Fibroblast of skin of left biceps (primary cell): ENCODE results near the gene DENND5A.
"Not testable (repeated sequence)": the region's sequence is repeated elsewhere in the genome, so short reads cannot be mapped to it uniquely, and the experiment has no call there.

ENCODE experiments used
- DNase-seq, 2 experiments: peaks; one replicate each; pipeline ENCODE4 v3.0.0-alpha.2; 2013; ENCODE audit warnings: low read depth in 2 of 2

The DENND5A gene

GRCh38 chr11:9097186-9097943, 167.8 kb downstream of the DENND5A start:
- DNase-seq, result not testable (repeated sequence)

- DNase-seq, result no peak
These were observed 168.7 kb downstream of the DENND5A start for GRCh38 chr11:9096427-9096826.

GRCh38 chr11:9095421-9095820, 169.7 kb downstream of the DENND5A start:
- DNase-seq, result no peak

GRCh38 chr11:9094420-9094819, 170.7 kb downstream of the DENND5A start:
- no peak for DNase-seq

DNA sequence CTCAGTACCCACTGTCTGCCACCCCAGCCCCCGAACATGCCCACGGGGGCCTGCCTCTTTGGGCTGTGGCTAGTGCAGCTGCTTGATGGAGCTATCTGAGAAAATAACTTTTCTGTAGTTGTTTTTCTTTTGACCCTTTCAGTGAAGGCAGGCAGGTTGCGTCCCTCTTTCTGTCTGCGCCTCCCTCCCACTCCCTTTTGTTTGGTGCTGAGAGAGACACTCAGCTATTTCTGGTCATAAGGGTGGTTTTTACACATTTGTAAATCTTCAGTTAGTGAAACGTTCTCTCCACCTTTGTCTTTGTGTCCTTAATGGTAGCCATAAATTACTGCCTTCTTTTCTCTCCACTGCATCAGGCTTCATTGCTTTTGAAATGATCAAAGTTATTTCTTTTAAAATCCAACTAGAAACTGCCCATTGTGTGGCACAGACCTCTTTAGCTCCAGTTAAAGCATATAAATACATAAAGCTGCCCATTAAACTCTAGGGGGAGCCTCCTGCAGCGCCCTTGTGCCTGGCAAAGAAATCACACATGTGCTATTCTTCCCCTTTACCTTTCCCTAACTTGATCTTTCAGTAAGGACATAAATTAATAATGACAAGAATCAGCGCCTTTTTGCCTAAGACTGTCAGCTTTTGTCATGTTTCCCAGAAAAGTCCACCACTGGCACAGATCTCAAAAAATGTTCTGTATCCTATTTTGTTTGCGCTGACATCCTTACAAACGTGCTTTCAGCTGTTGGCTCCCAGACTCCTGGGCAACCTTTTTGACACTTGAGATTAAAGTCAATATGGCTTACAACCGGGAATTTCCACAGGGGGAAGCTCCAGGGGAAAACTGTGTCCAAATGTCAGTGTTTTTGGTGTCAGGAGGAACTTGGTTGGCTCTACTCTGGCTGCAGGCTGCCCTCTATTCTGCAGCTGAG, 172.0 kb downstream of the DENND5A start:
- DNase-seq, result no peak

DNA sequence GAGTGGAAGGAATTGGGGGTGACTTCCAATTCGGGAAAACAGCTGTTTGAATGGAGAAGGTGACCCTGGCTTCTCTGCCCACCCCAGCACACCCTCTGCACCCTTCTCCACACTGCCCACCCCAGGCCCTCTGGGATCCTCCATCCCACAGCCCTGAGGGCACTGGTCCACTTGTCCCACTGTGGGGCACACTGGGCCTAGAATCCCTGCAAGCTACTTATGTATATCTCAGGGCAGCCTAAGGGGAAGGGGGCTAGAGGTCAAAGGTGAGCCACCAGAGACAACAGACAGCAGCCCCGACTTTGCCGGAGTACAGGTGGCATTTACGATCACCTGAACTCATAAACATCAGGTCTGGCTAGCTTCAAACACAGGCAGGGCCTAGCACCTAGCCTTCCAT, 173.1 kb downstream of the DENND5A start:
- no peak for DNase-seq

DNA sequence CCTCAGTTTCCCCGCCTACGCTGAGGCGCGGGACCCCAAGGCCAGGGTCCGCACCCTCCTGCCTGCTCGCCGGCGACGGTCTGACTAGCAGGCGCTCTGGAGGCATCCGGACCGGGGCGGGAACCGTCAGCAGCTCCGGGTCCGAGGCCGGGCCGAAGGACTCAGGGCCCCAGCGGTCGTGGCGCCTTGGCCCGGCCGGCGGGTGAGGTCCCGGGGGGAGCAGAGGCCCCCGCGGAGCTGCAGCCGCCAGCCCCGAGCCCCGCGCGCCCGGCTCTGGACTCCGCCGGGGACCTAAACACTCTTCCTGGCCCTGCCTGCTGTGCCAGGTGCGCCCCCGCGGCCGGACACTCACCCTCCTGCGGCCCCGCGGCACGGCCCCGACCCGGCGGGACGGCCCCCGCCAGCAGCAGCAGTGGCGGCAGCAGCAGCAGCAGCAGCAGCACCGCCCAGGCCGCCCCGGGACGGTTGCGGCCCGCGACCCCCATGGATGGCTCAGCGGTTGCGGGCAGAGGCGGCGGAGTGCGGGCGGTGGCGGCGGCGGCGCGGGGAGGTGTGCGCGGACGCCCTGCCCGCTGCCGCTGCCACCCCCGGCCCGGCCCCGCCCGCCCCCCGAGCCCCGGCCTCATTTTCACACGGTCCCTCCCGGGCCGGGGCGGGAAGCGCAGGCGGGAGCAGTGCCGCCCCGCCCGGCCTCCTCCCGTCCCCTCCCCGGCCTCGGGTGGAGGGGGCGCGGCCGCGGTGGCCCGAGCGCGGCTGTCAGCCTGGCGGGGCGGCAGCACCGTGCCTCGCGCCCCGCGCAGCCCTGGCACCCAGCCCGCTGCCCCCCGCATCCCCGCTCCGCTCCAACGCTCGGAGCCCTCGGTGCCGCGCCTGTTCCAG, 173.9 kb downstream of the DENND5A start, which contains the start of gene SCUBE2:
Gene SCUBE2 (minus strand): TSS at position 556 of the 879 bp plus-strand sequence. CDS start 71 bp downstream, at position 485.
- no peak for DNase-seq

DNA sequence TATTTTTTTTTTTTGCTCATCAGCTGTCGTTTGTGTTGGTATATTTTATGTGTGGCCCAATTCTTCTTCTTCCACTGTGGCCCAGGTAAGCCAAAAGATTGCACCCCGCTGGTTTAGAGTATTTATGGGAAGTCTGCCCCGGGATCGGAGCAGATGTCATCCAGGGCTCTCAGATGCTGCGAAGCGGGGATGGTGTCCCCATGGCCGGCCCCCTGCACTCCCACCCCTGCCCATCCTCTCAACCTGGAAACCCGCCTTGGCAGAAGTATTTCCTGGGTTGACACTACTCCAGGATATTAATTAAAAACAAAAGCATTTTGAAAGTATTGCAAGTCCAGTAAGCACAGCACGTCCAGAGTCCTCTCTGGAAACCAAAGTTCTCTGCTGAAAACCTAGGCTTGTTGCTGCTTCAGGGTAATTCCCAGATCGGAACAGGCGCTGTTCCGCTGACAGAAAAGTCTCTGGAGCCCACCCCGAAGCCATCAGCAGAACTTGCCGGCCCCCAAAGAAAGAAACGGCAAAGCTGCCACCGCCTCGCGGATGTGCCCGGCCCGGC, 174.6 kb downstream of the DENND5A start:
- no peak for DNase-seq

DNA sequence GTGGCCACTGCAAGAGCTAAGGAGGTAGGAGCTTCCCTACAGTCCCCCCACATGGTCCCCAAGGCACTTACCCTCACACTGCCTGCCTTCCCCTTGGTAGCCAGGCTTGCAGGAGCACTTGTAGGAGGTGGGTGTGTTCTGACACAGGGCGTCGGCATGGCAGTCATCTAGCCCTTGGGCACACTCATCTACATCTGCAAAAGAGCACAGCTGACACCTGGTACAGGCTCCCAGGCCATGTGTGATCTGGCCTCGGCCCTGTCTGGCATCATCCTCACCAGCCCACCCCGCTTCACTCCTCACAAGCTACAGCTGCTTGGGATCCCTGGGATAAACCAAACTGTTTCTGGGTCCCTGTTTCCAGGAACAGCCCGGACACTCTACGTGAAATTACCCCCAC, 175.5 kb downstream of the DENND5A start:
- no peak for DNase-seq

GRCh38 chr11:9089061-9089460, 176.1 kb downstream of the DENND5A start:
- no peak for DNase-seq
